Measurements from ENCODE around the gene NSL1.

NSL1 gene

DNA sequence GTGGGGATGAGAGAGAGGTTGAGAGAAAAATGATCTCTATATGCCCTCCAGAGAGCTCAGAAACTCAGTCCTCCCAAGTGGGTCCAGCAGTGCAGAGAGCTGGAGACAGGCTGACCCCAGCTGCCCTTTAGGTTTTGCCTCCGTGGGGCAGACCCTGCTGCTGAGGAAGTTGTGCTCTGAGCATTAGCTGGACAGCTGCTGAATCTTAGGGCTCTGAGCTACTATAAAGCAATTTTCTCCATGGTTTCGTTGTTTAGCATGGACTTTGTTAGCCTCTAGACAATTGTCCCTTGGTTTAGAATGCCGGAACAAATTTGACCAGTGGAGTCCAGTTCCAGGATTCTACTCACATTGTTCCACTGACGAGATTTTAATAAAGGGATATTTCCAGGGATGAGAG is 114.0 kb downstream of the NSL1 start:
- Histone ChIP-seq H3K27me3 (ENCODE audit: insufficient read depth, low read length) (no peaks in the 10 kb centered on the region), H3K36me3 (ENCODE audit: insufficient read depth, low read length) (no peaks in the 10 kb centered on the region), H3K4me1 (ENCODE audit: insufficient read depth, low read length) (peaks cover 33% of the 10 kb centered on the region), H3K9me3 (ENCODE audit: low read length) (no peaks in the 10 kb centered on the region), H2AFZ (ENCODE audit: low read depth, low read length) (no peak overlapping the region), H3K4me3 (ENCODE audit: low read length) (no peak overlapping the region)

DNA sequence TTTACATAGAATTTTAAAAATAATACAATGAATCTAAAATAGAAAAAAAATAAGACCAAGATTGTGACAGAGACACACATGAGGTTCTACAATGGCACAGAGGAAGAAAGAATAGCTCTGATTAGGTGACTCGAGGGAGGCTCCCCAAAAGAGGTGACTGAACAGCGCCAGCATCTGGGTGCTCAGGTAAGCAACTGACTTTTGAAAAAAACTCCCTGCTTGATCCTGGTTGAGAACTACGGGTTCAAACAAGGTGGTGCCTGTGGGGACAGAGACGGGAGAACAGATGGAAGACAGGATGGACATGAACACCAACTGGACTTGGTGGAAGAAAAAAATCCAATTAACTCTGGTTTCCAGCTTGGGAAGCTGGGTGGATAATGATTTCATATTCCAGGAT is 114.4 kb downstream of the NSL1 start:
- Histone ChIP-seq H3K9me3 (ENCODE audit: low read length) (no peaks in the 10 kb centered on the region), H3K4me3 (ENCODE audit: low read length) (no peak overlapping the region), H2AFZ (ENCODE audit: low read depth, low read length) (no peak overlapping the region), H3K27me3 (ENCODE audit: insufficient read depth, low read length) (no peaks in the 10 kb centered on the region), H3K4me1 (ENCODE audit: insufficient read depth, low read length) (peaks cover 33% of the 10 kb centered on the region), H3K36me3 (ENCODE audit: insufficient read depth, low read length) (no peaks in the 10 kb centered on the region)
